ENCODE measurements around the gene SYNDIG1L. TPM values are rescaled to one million over a fixed set of nuclear protein-coding genes. Genes with fewer than 3 reads are reported as not detected.

The SYNDIG1L gene
- total and polyA plus RNA-seq, 7 donors = not detected

DNA sequence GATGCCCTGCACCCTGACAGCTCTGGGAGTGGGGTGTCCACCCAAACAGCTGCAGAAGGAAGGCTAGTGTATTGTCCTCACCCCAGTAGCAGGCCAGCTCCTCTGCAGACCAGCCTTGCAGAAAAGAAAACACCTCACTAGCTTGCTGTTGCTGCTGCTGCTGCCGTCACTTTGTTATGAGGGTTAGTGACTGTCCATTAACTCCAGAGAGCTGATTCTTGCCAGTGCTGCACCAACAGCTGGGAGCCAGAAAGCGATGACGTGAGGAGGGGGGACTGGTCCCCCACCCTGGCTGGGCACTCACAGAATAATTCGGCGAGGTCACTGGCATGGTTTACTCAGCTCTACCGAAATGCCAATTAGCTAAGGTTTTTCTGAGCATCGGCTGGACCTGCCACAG is 2.8 kb downstream of the SYNDIG1L start:
- H3K36me3 ChIP-seq (ENCODE audit: insufficient read depth in 1 of 2, low read depth in 1 of 2) = no peaks in the 10 kb centered on the region
- no peak for TF ChIP-seq CTCF (IDR thresholded peaks at IDR 0.05)
- no peaks in the 10 kb centered on the region for H3K4me1 ChIP-seq
- no peak overlapping the region for H3K4me3 ChIP-seq
- ATAC-seq = no peak
- 30 to 54% (median 36%) methylated on average over 7 of the region's 7 CpGs for WGBS, 3 donors
- H3K27me3 ChIP-seq (ENCODE audit: insufficient read depth in 3 of 3, low read length in 2 of 3) = peaks cover 3 to 45% (median 6%) of the 10 kb centered on the region in 3 donors
- H3K27ac ChIP-seq = no peak overlapping the region
- intact Hi-C loops (cut with DNase I) = no loop called here
- DNase-seq = no peak
- no peaks in the 10 kb centered on the region for H3K9me3 ChIP-seq

DNA sequence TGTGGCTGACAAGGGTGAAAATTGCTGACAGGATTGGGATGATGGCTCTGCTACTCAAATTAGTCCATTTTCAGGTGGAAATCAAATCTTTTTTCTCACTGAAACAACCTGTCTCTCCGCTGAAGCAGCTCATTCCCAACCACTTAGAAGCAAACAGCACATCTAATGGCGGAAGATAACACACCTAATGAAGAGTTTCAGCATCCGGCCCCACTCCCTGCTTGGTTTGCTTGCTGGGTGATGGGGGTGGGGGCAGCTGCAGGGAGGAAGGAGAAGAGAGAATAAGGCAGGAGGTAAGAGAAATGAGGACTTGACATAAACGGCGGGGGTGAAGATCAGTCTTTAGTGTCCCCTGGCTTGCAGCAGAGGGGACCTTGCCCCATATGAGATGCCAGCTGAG is 4.0 kb downstream of the SYNDIG1L start:
- WGBS, 3 donors = 67 to 74% (median 70%) methylated on average over 5 of the region's 5 CpGs
- no peaks in the 10 kb centered on the region for H3K9me3 ChIP-seq
- no peak for TF ChIP-seq CTCF (IDR thresholded peaks at IDR 0.05)
- H3K4me3 ChIP-seq = no peak overlapping the region
- ATAC-seq (no peak), DNase-seq (no peak)
- H3K27ac ChIP-seq = no peak overlapping the region
- no peaks in the 10 kb centered on the region for H3K4me1 ChIP-seq
- H3K36me3 ChIP-seq (ENCODE audit: insufficient read depth in 1 of 2, low read depth in 1 of 2) = no peaks in the 10 kb centered on the region
- intact Hi-C loops (cut with DNase I) = no loop called here
- peaks cover 3 to 54% (median 6%) of the 10 kb centered on the region in 3 donors for H3K27me3 ChIP-seq (ENCODE audit: insufficient read depth in 3 of 3, low read length in 2 of 3)

GRCh38 chr14:74419086-74419485 is 6.9 kb downstream of the SYNDIG1L start:
- intact Hi-C loops (cut with DNase I) = no loop called here
- whole genome bisulfite sequencing, 3 donors = 78 to 85% (median 85%) methylated on average over 5 of the region's 5 CpGs
- H3K27ac ChIP-seq = no peak overlapping the region
- TF ChIP-seq CTCF (IDR thresholded peaks at IDR 0.05) = no peak
- no peaks in the 10 kb centered on the region for H3K36me3 ChIP-seq (ENCODE audit: insufficient read depth in 1 of 2, low read depth in 1 of 2)
- no peak overlapping the region for H3K4me3 ChIP-seq
- DNase-seq (no peak), ATAC-seq (no peak)
- H3K27me3 ChIP-seq (ENCODE audit: insufficient read depth in 3 of 3, low read length in 2 of 3) = peaks cover under 1 to 45% (median 5%) of the 10 kb centered on the region in 3 donors
- no peaks in the 10 kb centered on the region for H3K9me3 ChIP-seq
- H3K4me1 ChIP-seq = no peaks in the 10 kb centered on the region

- no peak overlapping the region for H3K27ac ChIP-seq
- no peaks in the 10 kb centered on the region for H3K4me1 ChIP-seq
- intact Hi-C loops (cut with DNase I) = no loop called here
- no peak for TF ChIP-seq CTCF (IDR thresholded peaks at IDR 0.05)
- DNase-seq (no peak), ATAC-seq (no peak)
- no peak overlapping the region for H3K4me3 ChIP-seq
- no peaks in the 10 kb centered on the region for H3K36me3 ChIP-seq (ENCODE audit: insufficient read depth in 1 of 2, low read depth in 1 of 2)
- no peaks in the 10 kb centered on the region for H3K9me3 ChIP-seq
- 38 to 44% (median 41%) methylated on average over 8 of the region's 8 CpGs for WGBS, 3 donors
- H3K27me3 ChIP-seq (ENCODE audit: insufficient read depth in 3 of 3, low read length in 2 of 3) = peaks cover 0 to 47% (median 5%) of the 10 kb centered on the region in 3 donors
Observed at GRCh38 chr14:74418031-74418430, 8.0 kb downstream of the SYNDIG1L start.

GRCh38 chr14:74417611-74418010 is 8.4 kb downstream of the SYNDIG1L start:
- Histone ChIP-seq H3K4me1 (no peaks in the 10 kb centered on the region), H3K27ac (no peak overlapping the region), H3K9me3 (no peaks in the 10 kb centered on the region), H3K27me3 (ENCODE audit: insufficient read depth in 3 of 3, low read length in 2 of 3) (peaks cover 0 to 47% (median 5%) of the 10 kb centered on the region in 3 donors), H3K36me3 (ENCODE audit: insufficient read depth in 1 of 2, low read depth in 1 of 2) (no peaks in the 10 kb centered on the region), H3K4me3 (no peak overlapping the region)
- TF ChIP-seq CTCF (IDR thresholded peaks at IDR 0.05) = no peak
- intact Hi-C loops (cut with DNase I) = no loop called here
- no peak for ATAC-seq
- DNase-seq = no peak
- WGBS, 3 donors = 21 to 29% (median 25%) methylated on average over 3 of the region's 3 CpGs

All from psoas muscle (tissue), 8 donors.